Activated CD8-positive, alpha-beta T cell treated with anti-CD3 and anti-CD28 coated beads for 36 hours (primary cell): ENCODE results near the gene BDH1. TPM values are rescaled to one million over a fixed set of nuclear protein-coding genes. Genes with fewer than 3 reads are reported as not detected.

Experiments
- ATAC-seq: fragments of 200-7000 bp; cut with Tn5 transposase; one replicate; pipeline ENCODE4 v1.10.0; 2021; ENCODE audit warnings: mild to moderate bottlenecking, moderate library complexity
- CTCF ChIA-PET: fragments of 350-600 bp; sonication (Branson Sonifier 250); formaldehyde crosslinking; loops from one replicate; lab custom pipeline; 2021; ENCODE audit warnings: antibody characterized with exemption; lab: Charles Lee
- POLR2A ChIA-PET: fragments of 350-600 bp; sonication (Branson Sonifier 250); formaldehyde crosslinking; loops from one replicate; lab custom pipeline; 2021; ENCODE audit warnings: antibody characterized with exemption; lab: Charles Lee
- DNase-seq: peaks from one replicate; pipeline ENCODE4 v3.0.0-alpha.2; 2020
- H3K27ac Mint-ChIP-seq: one replicate; pipeline ENCODE4 v1.8.0; 2021; ENCODE audit warnings: mild to moderate bottlenecking, mixed read lengths
- H3K27me3 Mint-ChIP-seq: one replicate; pipeline ENCODE4 v1.8.0; 2021; ENCODE audit warnings: mixed read lengths
- H3K36me3 Mint-ChIP-seq: one replicate; pipeline ENCODE4 v1.8.0; 2021; ENCODE audit warnings: low read depth, mixed read lengths
- H3K4me1 Mint-ChIP-seq: one replicate; pipeline ENCODE4 v1.8.0; 2021; ENCODE audit warnings: low read depth, mixed read lengths
- H3K4me3 Mint-ChIP-seq: one replicate; pipeline ENCODE4 v1.8.0; 2021; ENCODE audit warnings: mild to moderate bottlenecking, moderate library complexity, mixed read lengths
- H3K9me3 Mint-ChIP-seq: one replicate; pipeline ENCODE4 v1.8.0; 2021; ENCODE audit warnings: mixed read lengths
- intact Hi-C: fragments of 100-400 bp; cut with micrococcal nuclease; formaldehyde crosslinking; loops from one replicate; pipeline ENCODE4 v1.10.0; 2022
- total RNA-seq, 2 experiments: library from RNA; stranded (reverse); gene quantifications; one replicate each; pipeline ENCODE4 v1.2.3, GENCODE V29; 2021
- TF ChIP-seq, protein P1 (sequence below): fragments of 200-600 bp; IDR thresholded peaks from one replicate; pipeline ENCODE4 v1.8.0; 2022; ENCODE audit warnings: antibody characterized with exemption, mild to moderate bottlenecking

The BDH1 gene
- total RNA-seq, 2 experiments from 2014 or later: 118 to 126 TPM

DNA sequence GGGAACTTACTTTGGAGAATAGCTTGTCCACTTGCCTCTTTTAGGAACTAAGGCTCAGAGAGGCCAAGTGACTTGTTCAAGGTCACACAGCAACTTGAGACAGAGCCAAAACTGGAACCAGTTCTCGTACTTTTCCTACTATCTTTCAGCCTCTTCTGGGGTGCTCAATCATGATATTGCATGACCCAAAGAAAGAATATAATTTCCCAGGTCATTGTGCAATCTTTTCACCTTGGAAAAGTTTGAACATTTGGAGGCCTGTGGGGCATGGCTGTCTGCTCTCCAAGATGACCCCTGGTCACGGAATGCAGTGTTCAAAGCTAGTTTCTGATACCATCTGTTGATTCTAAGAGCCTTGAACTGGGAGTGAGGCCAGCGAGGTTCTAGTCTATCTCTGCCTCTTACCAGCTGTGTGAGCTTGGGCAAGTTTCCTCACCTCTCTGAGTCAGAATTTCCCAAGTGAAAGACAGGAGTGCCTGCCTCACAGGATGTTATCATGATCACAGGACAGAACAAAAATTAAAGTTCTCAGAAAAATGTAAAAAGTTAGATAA is 89.7 kb downstream of the BDH1 start:
- POLR2A ChIA-PET: no interaction called here
- TF ChIP-seq, protein P1, sequence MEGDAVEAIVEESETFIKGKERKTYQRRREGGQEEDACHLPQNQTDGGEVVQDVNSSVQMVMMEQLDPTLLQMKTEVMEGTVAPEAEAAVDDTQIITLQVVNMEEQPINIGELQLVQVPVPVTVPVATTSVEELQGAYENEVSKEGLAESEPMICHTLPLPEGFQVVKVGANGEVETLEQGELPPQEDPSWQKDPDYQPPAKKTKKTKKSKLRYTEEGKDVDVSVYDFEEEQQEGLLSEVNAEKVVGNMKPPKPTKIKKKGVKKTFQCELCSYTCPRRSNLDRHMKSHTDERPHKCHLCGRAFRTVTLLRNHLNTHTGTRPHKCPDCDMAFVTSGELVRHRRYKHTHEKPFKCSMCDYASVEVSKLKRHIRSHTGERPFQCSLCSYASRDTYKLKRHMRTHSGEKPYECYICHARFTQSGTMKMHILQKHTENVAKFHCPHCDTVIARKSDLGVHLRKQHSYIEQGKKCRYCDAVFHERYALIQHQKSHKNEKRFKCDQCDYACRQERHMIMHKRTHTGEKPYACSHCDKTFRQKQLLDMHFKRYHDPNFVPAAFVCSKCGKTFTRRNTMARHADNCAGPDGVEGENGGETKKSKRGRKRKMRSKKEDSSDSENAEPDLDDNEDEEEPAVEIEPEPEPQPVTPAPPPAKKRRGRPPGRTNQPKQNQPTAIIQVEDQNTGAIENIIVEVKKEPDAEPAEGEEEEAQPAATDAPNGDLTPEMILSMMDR: no peak
- peaks cover 33% of the 10 kb centered on the region for H3K27me3 Mint-ChIP-seq
- peaks cover 34% of the 10 kb centered on the region for H3K4me1 Mint-ChIP-seq
- intact Hi-C loops: loop anchor here (10.0 kb wide), 1 partner anchor 241 kb away; no protein-coding TSS in a partner anchor
- H3K27ac Mint-ChIP-seq: peak overlapping the region; percentile 43
- peak; percentile 81 for ATAC-seq
- CTCF ChIA-PET: interaction anchor here (1.3 to 1.7 kb wide), 3 partner anchors 12 to 242 kb away, joined by 3 to 6 read pairs (median 5); no protein-coding TSS in a partner anchor
- no peaks in the 10 kb centered on the region for H3K9me3 Mint-ChIP-seq
- H3K36me3 Mint-ChIP-seq: no peaks in the 10 kb centered on the region
- DNase-seq: peak; percentile 52
- H3K4me3 Mint-ChIP-seq: no peak overlapping the region

DNA sequence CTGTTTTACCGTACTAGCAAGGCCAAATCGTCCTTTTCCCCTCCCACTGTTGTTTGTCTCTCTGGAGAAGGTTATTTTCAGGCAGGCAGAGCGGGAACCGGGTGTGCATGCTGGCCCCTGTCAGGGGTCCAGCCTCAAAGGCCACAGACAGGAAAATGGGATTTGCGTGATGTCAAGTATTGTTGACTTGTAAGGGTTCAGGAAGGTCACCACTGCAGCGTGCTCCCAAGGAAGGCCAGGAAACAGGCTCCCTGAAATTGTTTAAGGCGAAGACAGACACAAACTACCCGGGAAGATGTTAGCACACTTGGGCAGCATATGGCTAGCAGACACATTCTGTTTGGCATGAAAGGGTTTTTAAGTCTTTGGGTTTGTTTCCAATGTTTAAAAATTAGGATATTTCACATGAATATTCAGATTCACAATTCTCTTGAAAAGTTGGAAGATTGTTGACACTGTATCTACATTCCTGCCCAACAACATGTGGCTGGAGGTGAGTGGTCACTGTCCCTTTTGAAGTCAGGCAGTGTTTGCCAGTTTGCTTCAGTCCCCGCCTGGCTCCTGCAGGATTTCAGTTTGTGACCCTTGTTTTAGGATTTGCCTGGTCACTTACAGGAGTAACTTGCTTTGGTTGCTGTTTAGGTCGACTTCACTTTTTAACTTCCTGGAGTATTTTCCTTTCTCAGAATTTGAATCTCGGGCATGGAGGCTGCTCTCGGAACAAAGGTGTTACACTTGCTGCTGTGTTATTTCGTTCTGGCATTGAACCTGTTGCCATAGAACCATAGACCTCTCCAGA is 90.4 kb downstream of the BDH1 start:
- no peak for DNase-seq
- Mint-ChIP-seq H3K36me3 (no peaks in the 10 kb centered on the region), H3K4me3 (no peak overlapping the region), H3K27me3 (peaks cover 29% of the 10 kb centered on the region), H3K9me3 (no peaks in the 10 kb centered on the region), H3K27ac (no peak overlapping the region), H3K4me1 (peaks cover 34% of the 10 kb centered on the region)
- ATAC-seq: no peak
- ChIA-PET POLR2A (no interaction called here), CTCF (interaction anchor here (1.3 to 1.7 kb wide), 2 partner anchors 11 to 242 kb away, joined by 3 to 6 read pairs; no protein-coding TSS in a partner anchor)
- TF ChIP-seq, protein P1: no peak
- intact Hi-C loops: loop anchor here (10.0 kb wide), 1 partner anchor 241 kb away; no protein-coding TSS in a partner anchor

DNA sequence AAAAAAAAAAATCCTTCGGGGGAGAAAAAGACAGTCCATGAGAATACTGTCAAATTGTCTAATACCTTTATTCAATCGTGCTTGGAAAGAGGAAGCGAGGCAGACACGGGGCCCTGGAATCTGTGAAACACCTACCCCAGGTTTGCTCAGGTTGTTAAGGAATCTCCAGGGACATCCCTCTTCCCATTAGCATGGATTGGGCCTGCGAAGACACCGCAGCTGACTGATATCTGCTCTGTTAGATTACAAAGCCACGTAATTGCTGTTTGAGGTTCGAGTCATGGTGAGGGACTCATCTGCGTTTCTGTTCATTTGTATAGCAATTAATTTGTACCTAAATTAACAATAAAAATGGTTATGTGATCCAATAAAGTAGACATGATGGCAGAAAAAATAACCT is 91.0 kb downstream of the BDH1 start:
- intact Hi-C loops: loop anchor here (10.0 kb wide), 1 partner anchor 240 kb away; no protein-coding TSS in a partner anchor
- Mint-ChIP-seq H3K9me3 (no peaks in the 10 kb centered on the region), H3K4me1 (peaks cover 34% of the 10 kb centered on the region), H3K4me3 (no peak overlapping the region), H3K27ac (no peak overlapping the region), H3K27me3 (peaks cover 28% of the 10 kb centered on the region), H3K36me3 (no peaks in the 10 kb centered on the region)
- ChIA-PET CTCF (no interaction called here), POLR2A (no interaction called here)
- DNase-seq (no peak), ATAC-seq (no peak)
- TF ChIP-seq, protein P1: no peak

DNA sequence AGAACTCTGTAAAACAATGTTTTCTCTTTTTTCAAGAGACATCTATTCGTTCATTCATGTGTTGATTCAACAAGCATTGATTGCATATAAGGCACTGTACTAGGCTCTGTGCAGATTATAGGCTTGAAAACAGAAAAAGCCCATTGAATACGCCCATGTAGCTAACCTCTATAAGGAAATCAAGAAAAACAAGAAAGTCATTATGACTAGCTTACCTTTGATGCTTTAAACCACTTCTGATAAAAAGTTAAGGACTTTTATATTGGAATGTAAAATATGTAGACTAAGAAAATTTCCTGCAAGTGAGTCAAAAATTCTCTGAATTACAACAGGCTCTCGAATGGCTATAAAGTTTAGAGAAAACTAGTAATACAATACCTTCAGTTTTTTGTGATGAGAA is 92.5 kb downstream of the BDH1 start:
- DNase-seq (no peak), ATAC-seq (no peak)
- TF ChIP-seq, protein P1: no peak
- POLR2A ChIA-PET: interaction anchor here (0.6 to 1.1 kb wide), 2 partner anchors 16 to 196 kb away, joined by 3 read pairs; no protein-coding TSS in a partner anchor
- Mint-ChIP-seq H3K4me3 (no peak overlapping the region), H3K9me3 (no peaks in the 10 kb centered on the region), H3K27ac (no peak overlapping the region), H3K27me3 (peaks cover 17% of the 10 kb centered on the region), H3K4me1 (peaks cover 34% of the 10 kb centered on the region), H3K36me3 (no peaks in the 10 kb centered on the region)
- intact Hi-C loops: loop anchor here (10.0 kb wide), 1 partner anchor 238 kb away; no protein-coding TSS in a partner anchor
- CTCF ChIA-PET: interaction anchor here (0.9 to 1.7 kb wide), 2 partner anchors 206 to 239 kb away, joined by 3 to 7 read pairs; no protein-coding TSS in a partner anchor
